ENCODE results near the gene EXD3. TPM values are rescaled to one million over a fixed set of nuclear protein-coding genes. Genes with fewer than 3 reads are reported as not detected.

Gene EXD3
- total and polyA plus RNA-seq, 2 of the 4 experiments (the other 2 are of a cell fraction) = 1.1 to 7.4 TPM

GRCh38 chr9:137330689-137331088, 92.3 kb downstream of the EXD3 start:
- Histone ChIP-seq H3K9me1 (ENCODE audit: insufficient read depth, low read length) (no peaks in the 10 kb centered on the region), H3K27me3 (ENCODE audit: control insufficient read depth, insufficient read depth, low read length) (no peaks in the 10 kb centered on the region), H3K27ac (ENCODE audit: insufficient read depth, low read length) (no peak overlapping the region), H4K5ac (ENCODE audit: low read depth, low read length) (no peak overlapping the region), H3K4me3 (ENCODE audit: insufficient read depth, low read depth, low read length) (no peak overlapping the region), H4K8ac (ENCODE audit: low read depth in 2 of 2, low read length in 2 of 2) (no peak overlapping the region), H3K9ac (ENCODE audit: low read depth, low read length) (no peak overlapping the region), H2AK5ac (ENCODE audit: low read depth, low read length) (no peak overlapping the region), H3K14ac (replicated peaks; ENCODE audit: low read depth, low read length) (no peak overlapping the region), H3K4ac (ENCODE audit: low read depth, low read length) (no peak overlapping the region), H2BK20ac (ENCODE audit: low read depth, low read length) (no peak overlapping the region), H3K4me2 (ENCODE audit: low read depth, low read length) (no peak overlapping the region), H2BK15ac (ENCODE audit: low read depth, low read length) (no peak overlapping the region), H2AFZ (replicated peaks; ENCODE audit: low read length, poor library complexity) (no peak overlapping the region), H4K91ac (ENCODE audit: insufficient read depth, low read depth, low read length) (no peak overlapping the region), H2BK5ac (ENCODE audit: low read depth, low read length, poor library complexity, severe bottlenecking) (no peak overlapping the region), H4K20me1 (ENCODE audit: insufficient read depth, low read length) (no peaks in the 10 kb centered on the region), H3K79me1 (ENCODE audit: low read depth in 1 of 2, low read length in 2 of 2) (no peaks in the 10 kb centered on the region), H3K36me3 (ENCODE audit: control insufficient read depth, insufficient read depth, low read length) (no peaks in the 10 kb centered on the region), H3K56ac (ENCODE audit: extremely low read depth, insufficient read depth, low read length) (no peak overlapping the region), H3K4me1 (ENCODE audit: control insufficient read depth, insufficient read depth, low read length) (no peaks in the 10 kb centered on the region), H3K23ac (ENCODE audit: low read depth, low read length) (no peak overlapping the region), H2BK120ac (ENCODE audit: low read depth, low read length) (no peak overlapping the region), H2AK9ac (replicated peaks; ENCODE audit: low read depth, low read length, poor library complexity) (no peak overlapping the region), H3K9me3 (ENCODE audit: control insufficient read depth, insufficient read depth, low read length) (no peaks in the 10 kb centered on the region; the same call in 1 of the 2 replicates), H3K18ac (ENCODE audit: low read depth, low read length) (no peak overlapping the region)
- dilution Hi-C loops (cut with HindIII; ENCODE audit: low sequenced_read_pairs, unreplicated experiment) = no loop called here
- CTCF ChIA-PET = no interaction called here
- POLR2A ChIA-PET (ENCODE audit: unreplicated experiment) = no interaction called here
- no peak for ATAC-seq (ENCODE audit: low read depth)
- intact Hi-C loops (cut with micrococcal nuclease) = no loop called here
- WGBS, 2 experiments (ENCODE audit: extremely low coverage in 2 of 2, insufficient read length in 1 of 2) = 17% methylated on average over 1 of the region's 6 CpGs; no CpG with 5 or more reads in 1 of the 2 experiments
- BruUV-seq (replicated peaks) = no TSS peak
- no peak for DNase-seq
- in situ Hi-C loops (cut with MboI; ENCODE audit: low sequenced_read_pairs) = no loop called here
- no peak for TF ChIP-seq CTCF (conservative IDR thresholded peaks at IDR 0.05; ENCODE audit: low read depth, low read length)
- TF ChIP-seq MAFK (IDR thresholded peaks at IDR 0.05; ENCODE audit: low read depth, low read length) = no peak
- TF ChIP-seq RCOR1 (IDR thresholded peaks at IDR 0.05; ENCODE audit: insufficient replicate concordance, low read length) = no peak
- no peak for TF ChIP-seq USF2 (IDR thresholded peaks at IDR 0.05; ENCODE audit: low read depth, low read length)
- TF ChIP-seq FOS (IDR thresholded peaks at IDR 0.05; ENCODE audit: low read depth, low read length) = no peak
- no peak for TF ChIP-seq RAD21 (IDR thresholded peaks at IDR 0.05; ENCODE audit: low read length)
- TF ChIP-seq MXI1 (IDR thresholded peaks at IDR 0.05; ENCODE audit: borderline replicate concordance, low read depth, low read length) = no peak
- TF ChIP-seq POLR2A (IDR thresholded peaks at IDR 0.05; ENCODE audit: low read depth, low read length) = no peak
- no peak for TF ChIP-seq SMC3 (IDR thresholded peaks at IDR 0.05; ENCODE audit: low read depth, low read length)
- TF ChIP-seq BHLHE40 (IDR thresholded peaks at IDR 0.05; ENCODE audit: low read depth, low read length) = no peak
- no peak for TF ChIP-seq CEBPB (IDR thresholded peaks at IDR 0.05; ENCODE audit: low read depth, low read length)
- TF ChIP-seq ELK1 (IDR thresholded peaks at IDR 0.05; ENCODE audit: borderline replicate concordance, low read depth, low read length) = no peak
- TF ChIP-seq NFE2L2 (IDR thresholded peaks at IDR 0.05; ENCODE audit: low read depth, low read length) = no peak

Measured in IMR-90 (cell line).